Measurements from ENCODE around the gene MRPL34.

MRPL34 gene

GRCh38 chr19:17347361-17347760, 41.7 kb downstream of the MRPL34 start:
- no peak for DNase-seq

GRCh38 chr19:17347877-17348276, 42.2 kb downstream of the MRPL34 start:
- DNase-seq = no peak

- no peak for DNase-seq
These were observed 43.0 kb downstream of the MRPL34 start for GRCh38 chr19:17348700-17349099.

- no peak for DNase-seq
These were observed 46.3 kb downstream of the MRPL34 start for GRCh38 chr19:17351815-17352435.

- DNase-seq = no peak
These were observed 47.1 kb downstream of the MRPL34 start for GRCh38 chr19:17352608-17353280.

- no peak for DNase-seq
These were observed 47.7 kb downstream of the MRPL34 start for GRCh38 chr19:17353386-17353785.

All from DMS 273 treated with DMSO at 0.1 percent for 48 hours (cell line).